Chondrocyte (in vitro differentiated cells): ENCODE results near the gene KCNQ1. TPM values are rescaled to one million over a fixed set of nuclear protein-coding genes. Genes with fewer than 3 reads are reported as not detected.

Source experiments
- DNase-seq: peaks from one replicate; pipeline ENCODE4 v3.0.0; 2021; ENCODE audit warnings: mixed read lengths, low spot score
- H3K27ac Mint-ChIP-seq: one replicate; pipeline ENCODE4 v1.8.0; 2021; ENCODE audit warnings: mild to moderate bottlenecking, moderate library complexity, mixed read lengths; ENCODE audit not compliant: unreplicated experiment
- H3K27me3 Mint-ChIP-seq: 2 replicates; pipeline ENCODE4 v1.8.0; 2021; ENCODE audit warnings: low read depth, mixed read lengths
- H3K36me3 Mint-ChIP-seq: 2 replicates; pipeline ENCODE4 v1.8.0; 2021; ENCODE audit warnings: low read depth, mixed read lengths
- H3K4me1 Mint-ChIP-seq: 2 replicates; pipeline ENCODE4 v1.8.0; 2021; ENCODE audit warnings: low read depth, mild to moderate bottlenecking, mixed read lengths
- H3K4me3 Mint-ChIP-seq: one replicate; pipeline ENCODE4 v1.8.0; 2021; ENCODE audit warnings: mild to moderate bottlenecking, moderate library complexity, mixed read lengths; ENCODE audit not compliant: unreplicated experiment
- H3K9me3 Mint-ChIP-seq: 2 replicates; pipeline ENCODE4 v1.8.0; 2021; ENCODE audit warnings: low read depth, mixed read lengths
- total RNA-seq: library from RNA; stranded (reverse); gene quantifications from 3 replicates; pipeline ENCODE4 v1.2.1, GENCODE V29; 2021
- TF ChIP-seq, protein P1 (sequence below): fragments of 200-600 bp; sonication (generic); IDR thresholded peaks from 2 replicates; pipeline ENCODE4 v1.5.0; 2021; ENCODE audit warnings: antibody characterized with exemption, mild to moderate bottlenecking, moderate library complexity

Gene KCNQ1
- total RNA-seq, 1 donor from 2014 or later = not detected

DNA sequence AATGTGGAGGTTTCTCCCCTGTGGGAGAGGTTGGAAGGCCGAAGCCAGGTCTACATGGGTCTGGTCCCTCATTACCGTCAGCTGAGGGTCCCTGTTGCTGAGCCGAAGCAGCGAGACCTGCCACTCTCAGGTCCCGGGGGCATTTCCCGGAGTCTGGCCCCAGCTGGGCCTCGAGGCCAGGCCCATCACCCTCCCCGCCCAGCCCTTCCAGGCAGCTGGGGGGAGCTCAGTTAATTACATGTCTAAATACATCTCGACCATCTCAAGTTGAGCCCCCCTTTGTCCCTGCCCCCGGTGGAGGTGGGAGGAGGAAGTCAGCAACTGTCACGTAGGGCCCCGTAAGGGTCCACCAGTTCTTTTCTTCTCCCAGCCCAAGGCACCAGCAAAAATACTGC is 437.2 kb downstream of the KCNQ1 start:
- H3K4me3 Mint-ChIP-seq = no peak overlapping the region
- DNase-seq = no peak
- TF ChIP-seq, protein P1, sequence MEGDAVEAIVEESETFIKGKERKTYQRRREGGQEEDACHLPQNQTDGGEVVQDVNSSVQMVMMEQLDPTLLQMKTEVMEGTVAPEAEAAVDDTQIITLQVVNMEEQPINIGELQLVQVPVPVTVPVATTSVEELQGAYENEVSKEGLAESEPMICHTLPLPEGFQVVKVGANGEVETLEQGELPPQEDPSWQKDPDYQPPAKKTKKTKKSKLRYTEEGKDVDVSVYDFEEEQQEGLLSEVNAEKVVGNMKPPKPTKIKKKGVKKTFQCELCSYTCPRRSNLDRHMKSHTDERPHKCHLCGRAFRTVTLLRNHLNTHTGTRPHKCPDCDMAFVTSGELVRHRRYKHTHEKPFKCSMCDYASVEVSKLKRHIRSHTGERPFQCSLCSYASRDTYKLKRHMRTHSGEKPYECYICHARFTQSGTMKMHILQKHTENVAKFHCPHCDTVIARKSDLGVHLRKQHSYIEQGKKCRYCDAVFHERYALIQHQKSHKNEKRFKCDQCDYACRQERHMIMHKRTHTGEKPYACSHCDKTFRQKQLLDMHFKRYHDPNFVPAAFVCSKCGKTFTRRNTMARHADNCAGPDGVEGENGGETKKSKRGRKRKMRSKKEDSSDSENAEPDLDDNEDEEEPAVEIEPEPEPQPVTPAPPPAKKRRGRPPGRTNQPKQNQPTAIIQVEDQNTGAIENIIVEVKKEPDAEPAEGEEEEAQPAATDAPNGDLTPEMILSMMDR = no peak
- peaks cover 2% of the 10 kb centered on the region for H3K9me3 Mint-ChIP-seq
- H3K36me3 Mint-ChIP-seq = peaks cover 7% of the 10 kb centered on the region
- H3K27ac Mint-ChIP-seq = no peak overlapping the region
- H3K27me3 Mint-ChIP-seq = no peaks in the 10 kb centered on the region
- peaks cover 17% of the 10 kb centered on the region for H3K4me1 Mint-ChIP-seq

DNA sequence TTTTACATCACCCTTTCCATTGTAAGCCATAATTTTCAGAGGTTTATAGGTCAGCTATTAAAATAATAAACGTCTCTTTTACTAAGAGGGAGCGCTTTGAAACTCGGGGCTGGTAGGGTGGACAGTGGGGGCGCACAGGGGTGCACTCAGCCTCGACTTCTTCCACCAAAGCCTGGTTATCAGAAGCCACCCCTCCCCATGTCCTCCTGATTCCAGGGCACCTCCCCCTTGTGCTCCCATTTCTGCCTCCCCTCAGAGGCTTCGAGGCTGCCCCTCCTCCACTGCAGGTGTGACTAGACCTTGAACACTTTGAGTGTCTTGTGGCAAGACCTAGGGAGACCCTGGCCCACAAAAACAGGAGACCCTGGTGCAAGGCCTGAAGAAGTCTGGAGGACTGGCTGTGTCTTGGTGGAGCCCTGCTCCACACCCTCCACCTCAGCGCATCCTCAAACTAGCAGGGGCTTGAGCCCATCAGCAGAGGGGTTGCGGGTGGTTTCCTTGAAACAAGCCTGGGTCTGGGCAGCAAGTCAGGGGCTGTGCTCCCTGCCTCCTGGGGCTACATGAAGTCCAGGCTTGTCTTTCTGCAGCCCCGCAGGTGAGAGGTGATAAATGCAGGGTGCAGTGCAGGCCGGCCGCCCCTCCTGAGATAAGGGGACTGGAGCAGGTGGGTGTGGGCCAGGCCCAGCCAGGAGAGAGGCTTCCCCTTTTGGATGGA is 437.7 kb downstream of the KCNQ1 start:
- TF ChIP-seq, protein P1 = no peak
- H3K27me3 Mint-ChIP-seq = no peaks in the 10 kb centered on the region
- peaks cover 2% of the 10 kb centered on the region for H3K9me3 Mint-ChIP-seq
- no peak for DNase-seq
- H3K27ac Mint-ChIP-seq = no peak overlapping the region
- H3K36me3 Mint-ChIP-seq = peaks cover 5% of the 10 kb centered on the region
- peaks cover 17% of the 10 kb centered on the region for H3K4me1 Mint-ChIP-seq
- peak overlapping the region; percentile 65 for H3K4me3 Mint-ChIP-seq

DNA sequence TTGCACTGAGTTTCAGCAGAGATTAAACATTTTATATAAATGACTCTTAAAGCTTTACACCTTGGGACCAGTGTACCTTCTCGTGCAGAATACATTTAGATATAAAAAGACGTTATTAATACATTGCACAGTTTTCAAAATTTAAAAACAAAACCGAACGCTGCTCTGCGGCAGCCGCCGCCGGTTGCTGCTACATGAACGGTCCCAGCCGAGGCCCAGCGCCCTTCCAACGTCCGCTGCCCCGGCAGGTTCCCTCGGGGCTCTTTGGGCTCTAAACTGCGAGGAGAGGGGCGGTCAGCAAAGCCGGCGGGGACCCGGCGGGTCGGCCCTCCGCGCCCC is 438.8 kb downstream of the KCNQ1 start:
- no peak for DNase-seq
- Mint-ChIP-seq H3K4me3 (peak overlapping the region; percentile 65), H3K36me3 (peaks cover 3% of the 10 kb centered on the region), H3K27me3 (no peaks in the 10 kb centered on the region), H3K27ac (no peak overlapping the region), H3K9me3 (peaks cover 2% of the 10 kb centered on the region), H3K4me1 (peaks cover 22% of the 10 kb centered on the region)
- TF ChIP-seq, protein P1 = no peak

DNA sequence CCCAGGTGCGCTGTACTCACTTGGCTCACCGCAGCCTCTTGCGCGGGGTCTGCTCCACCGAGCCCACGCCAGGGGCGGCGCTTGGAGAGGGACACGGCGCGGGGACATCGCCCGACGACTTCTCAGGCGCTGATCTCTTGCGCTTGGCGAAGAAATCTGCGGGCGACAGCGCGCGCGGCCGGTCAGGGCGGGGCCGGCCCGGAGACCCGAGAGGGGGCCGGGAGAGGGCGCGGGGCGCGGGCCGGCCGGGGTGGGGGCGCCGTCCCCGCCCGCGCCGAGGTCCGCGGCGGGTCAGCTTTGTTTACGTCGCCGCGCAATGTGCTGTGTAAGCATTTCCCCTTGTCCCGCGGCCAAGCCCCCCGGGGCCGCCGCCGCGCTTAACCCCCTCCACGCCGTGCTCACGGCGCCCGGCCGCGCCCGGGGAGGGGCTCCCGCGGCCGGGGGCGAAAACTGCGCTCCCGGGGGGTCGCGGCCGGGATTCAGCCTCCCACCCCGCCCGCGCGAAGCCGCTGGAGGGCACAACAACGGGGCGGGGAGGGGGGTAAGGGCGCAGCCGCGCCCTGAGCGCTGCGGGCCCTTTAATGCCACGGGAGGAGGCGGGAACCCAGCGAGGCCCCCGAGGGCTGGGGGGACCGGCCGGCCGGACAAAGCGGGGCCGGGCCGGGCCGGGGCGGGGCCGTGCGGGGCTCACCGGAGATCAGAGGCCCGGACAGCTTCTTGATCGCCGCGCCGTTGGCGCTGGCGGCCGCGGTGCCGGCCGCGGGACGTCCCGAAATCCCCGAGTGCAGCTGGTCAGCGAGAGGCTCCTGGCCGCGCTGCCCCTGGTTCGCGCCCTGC is 439.4 kb downstream of the KCNQ1 start:
- TF ChIP-seq, protein P1 = no peak
- Mint-ChIP-seq H3K36me3 (peaks cover 2% of the 10 kb centered on the region), H3K4me3 (peak overlapping the region; percentile 65), H3K27ac (no peak overlapping the region), H3K27me3 (no peaks in the 10 kb centered on the region), H3K9me3 (no peaks in the 10 kb centered on the region), H3K4me1 (peaks cover 22% of the 10 kb centered on the region)
- no peak for DNase-seq

DNA sequence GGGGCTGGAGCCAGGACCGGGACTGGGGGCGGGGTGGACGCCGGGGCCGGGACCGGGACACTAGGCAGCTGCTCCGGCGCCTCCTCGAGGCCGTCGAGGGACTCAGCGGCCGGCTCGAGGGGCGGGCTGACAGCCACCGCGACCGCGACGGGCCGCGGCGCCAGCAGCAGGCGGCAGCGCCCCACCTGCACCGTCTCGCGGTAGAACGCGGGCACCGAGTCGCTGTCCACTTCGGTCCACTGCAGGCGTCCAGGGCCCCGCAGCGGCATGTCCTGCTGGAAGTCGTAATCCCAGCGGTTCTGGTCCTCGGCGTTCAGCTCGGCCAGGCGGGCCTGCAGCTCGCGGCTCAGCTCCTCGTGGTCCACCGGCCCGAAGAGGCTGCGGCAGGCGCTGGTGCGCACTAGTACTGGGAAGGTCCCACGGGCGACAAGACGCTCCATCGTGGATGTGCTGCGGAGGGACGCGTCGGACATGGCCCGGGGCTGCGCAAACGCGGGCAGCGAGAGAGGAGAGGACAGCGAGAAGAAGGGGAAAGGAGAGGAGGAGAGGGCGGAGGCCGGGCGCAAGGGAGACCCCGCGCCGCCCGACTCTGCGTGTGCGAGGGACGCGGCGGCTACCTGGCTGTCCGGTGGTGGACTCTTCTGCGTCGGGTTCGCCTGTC is 440.3 kb downstream of the KCNQ1 start:
- DNase-seq = no peak
- Mint-ChIP-seq H3K4me3 (peak overlapping the region; percentile 86), H3K27me3 (no peaks in the 10 kb centered on the region), H3K36me3 (peaks cover 2% of the 10 kb centered on the region), H3K4me1 (peaks cover 22% of the 10 kb centered on the region), H3K9me3 (no peaks in the 10 kb centered on the region), H3K27ac (peak overlapping the region; percentile 87)
- TF ChIP-seq, protein P1 = peak; percentile 69
